GM18873 (cell line): ENCODE results near the gene TSC22D1.

ENCODE experiments used
- ATAC-seq: cut with Tn5 transposase; IDR thresholded peaks from one replicate; pipeline ENCODE4 v1.9.1; 2021; ENCODE audit warnings: mild to moderate bottlenecking, moderate library complexity, moderate number of reproducible peaks; ENCODE audit not compliant: unreplicated experiment, low FRiP score

The TSC22D1 gene

DNA sequence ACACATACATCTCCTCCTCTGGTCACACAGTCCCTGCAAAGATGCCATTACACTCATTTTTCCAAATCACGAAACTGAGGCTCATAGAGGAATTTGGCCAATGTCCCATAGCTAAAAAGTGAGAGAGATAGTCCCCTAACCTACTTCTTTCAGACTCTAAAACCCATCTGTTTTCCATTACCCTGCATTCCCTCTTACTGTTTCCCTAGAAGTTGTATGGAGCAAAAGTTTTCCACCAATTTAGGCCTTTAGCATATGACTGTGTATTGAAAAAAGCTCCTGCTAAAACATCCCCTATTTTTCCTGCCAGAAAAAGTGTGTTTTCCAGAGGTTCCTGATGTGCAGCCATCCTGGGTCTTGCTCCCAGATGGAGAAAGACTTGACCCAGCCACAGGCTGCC lies 186.3 kb downstream of the TSC22D1 start:
- no peak for ATAC-seq

DNA sequence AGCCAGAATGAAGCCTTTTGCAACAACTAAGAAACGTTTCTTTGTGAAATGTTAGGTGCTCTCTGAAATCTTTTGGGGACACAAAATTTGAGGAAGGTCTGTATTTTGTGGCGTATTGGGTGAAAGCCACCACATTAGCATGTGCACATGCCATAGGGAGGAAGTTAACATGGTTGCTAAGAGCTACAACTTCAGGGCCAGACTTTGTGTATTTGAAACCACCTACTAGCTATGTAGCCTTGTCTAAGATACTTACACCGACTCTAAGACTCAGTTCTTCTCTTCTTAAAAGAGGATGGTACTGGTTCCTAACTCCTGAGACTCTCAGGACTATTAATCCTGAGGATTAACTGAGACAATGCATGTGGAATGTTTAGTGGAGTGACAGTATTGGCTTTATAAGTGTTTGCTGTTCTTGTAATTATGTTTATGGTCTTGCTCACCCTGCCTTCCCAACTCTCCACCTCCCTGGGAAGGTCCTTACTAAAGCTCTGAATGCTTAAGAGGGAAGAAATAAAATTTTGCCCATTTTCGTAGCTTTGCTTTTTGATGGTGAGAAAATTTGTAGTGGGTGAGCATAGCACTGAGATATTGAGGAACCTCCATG lies 187.0 kb downstream of the TSC22D1 start:
- ATAC-seq = no peak

DNA sequence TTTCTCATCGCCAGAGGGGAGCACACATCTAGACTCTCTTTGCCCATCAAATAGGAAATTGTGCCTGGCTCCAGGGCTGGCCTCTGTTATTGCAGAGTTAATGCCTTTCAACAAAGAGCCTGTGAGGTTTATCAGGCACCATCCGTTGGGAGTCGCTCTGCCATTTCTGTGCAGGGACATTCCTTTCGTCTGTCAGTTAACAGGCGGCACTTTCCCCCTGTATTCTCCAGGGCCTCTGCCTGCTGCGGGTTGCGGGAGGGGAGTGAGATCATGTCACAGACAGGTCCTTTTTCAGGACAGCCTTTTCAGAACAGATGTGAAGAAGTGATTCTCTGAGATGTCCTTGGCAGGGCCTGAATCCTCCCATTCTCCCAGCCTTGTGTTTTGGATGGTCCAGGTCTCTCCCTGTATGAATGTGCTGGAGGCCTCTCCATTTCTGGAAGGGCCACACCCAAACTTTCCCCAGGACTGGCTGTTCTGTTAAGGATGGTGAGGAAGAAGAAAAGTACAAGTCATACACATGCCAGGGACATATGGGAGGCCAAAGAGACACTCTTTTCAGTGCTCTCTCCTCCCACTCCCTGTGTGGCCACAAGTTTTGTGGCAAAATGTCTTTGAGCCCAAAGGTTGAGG lies 187.6 kb downstream of the TSC22D1 start:
- no peak for ATAC-seq

DNA sequence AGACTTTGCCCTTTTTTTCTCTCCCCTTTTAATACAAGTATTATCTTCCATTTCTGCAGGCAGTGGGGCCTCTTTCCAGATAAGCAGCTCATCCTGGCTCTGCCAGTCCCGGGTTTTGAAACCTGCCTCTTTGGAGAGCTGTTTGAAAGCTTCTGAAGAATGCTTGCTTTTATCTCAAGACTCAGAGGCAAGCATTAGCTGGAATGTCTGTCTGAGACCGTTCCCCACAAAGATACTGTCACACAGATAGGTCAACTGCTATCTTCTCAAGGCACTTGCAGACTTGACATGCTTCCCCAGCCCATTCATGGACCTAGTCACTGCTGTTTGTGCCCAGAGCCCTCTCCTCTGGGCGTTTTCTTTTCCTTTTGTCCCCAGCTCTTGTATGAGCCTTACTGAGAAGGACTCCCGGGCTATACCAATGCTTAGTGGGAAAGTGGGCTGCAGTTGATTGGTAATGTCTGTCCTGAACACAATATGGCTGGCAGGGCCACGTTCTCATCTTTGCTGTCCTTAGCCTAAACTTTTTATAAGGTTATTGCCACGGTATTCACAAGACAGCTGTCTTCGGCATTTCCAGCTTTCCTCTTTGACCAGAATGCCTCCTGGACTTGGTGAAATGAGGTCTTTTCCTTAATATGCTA lies 189.1 kb downstream of the TSC22D1 start:
- no peak for ATAC-seq

DNA sequence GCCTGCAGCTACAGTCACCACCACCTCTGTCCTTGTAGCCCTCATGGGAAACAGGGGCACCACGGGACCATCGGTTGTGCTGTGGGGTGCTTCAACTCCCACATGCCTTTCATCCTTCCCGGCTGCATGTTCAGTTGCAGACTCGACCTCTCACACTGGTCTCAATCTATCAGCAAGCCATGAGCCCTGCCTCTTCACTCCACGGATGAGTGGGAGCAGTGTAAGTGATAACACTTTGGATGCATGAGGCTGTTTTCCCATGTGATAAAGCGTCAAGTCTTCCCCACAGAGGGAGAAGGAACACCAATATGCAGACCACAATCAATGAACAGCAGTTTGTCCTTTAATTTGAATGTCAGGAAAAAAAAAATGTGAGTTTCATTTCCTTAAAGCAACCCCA lies 190.3 kb downstream of the TSC22D1 start:
- no peak for ATAC-seq

DNA sequence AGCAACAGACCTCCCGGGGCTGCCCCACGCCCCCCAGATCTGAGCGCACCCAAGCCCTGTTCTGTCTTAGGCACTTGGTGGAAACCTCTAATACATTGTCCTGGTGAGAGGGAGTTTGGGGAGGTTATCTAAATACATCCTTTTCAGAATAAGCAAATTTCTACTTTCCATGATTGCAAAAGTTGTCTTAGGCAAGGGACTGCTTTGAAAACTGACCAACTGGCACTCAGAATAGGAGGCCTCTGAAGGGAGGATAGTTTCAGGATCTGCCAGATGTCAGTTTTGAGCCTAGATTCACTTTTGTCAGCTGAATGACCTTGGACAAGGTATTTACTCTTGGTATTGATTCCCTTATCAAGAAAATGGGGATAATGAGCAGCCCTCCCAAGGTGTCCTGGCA lies 190.7 kb downstream of the TSC22D1 start:
- no peak for ATAC-seq

DNA sequence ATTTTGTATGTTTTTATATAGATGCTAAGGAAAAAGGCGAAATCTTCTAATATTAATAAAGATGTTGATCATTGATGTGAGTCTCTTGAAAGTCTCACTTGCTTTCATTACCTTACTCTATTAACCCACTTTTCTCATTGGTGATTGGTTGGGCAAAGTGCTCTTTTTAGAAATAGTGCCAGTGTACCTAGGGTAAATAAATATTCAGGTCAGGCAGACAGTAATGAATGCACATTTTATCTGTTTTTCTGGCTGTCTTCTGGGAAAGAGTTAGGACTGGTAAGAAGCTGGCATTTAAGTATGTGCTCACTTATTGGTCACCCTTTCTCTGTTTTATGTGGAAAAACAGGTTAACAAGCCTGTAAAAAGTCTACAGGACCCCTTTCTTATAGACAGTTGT lies 191.4 kb downstream of the TSC22D1 start:
- no peak for ATAC-seq

DNA sequence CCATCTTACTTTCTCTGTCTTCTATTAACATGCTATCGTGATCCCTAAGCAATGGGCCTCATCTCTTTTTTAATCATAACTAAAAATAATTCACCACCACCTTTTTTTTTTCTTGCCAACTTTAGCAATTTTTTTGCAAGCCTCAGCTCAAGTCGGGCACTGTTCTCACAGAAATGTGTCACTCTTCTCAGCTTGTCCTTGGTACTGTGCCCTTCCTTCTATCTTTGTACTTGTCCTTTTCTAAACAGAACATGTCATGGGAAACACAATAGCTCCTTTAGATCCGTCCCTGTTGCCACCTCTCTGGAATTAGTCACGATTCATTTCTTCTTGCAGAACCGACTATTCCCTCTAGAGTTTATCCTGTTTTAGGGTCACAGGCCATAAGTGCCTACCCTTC lies 192.2 kb downstream of the TSC22D1 start:
- no peak for ATAC-seq

DNA sequence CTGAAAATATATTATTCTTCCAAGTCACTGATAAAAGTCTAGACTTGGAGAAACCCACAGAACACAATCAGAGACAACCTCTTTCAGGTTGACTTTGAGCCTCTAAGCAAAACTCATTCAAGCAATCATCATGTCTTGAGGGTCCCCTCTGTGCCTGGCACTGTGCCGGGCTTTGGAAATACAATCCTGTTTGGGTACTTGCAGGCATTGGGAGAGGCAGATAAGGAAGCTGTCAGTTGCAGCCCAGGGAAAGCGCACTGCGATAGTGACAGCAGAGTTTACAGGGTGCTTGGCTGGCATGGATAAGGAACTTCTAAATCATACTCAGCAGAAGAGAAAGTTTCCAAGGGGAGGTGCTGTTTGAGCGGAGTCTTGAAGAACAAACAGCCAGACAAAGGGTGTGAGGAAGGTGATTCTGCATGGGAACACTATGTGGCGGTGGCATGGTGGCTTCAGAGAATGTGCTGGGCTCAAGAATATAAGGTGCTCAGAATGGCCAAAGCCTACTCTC lies 193.4 kb downstream of the TSC22D1 start:
- ATAC-seq = no peak
